NCI-H1105 (cell line): ENCODE measurements around the gene SLC16A2.

Experiments used
- DNase-seq: peaks from one replicate; lab custom pipeline; 2025; lab: John Stamatoyannopoulos, UW

Gene SLC16A2

GRCh38 chrX:74421036-74421739, at the start of gene SLC16A2:
Gene SLC16A2, plus strand, starts transcription at chrX:74421493. Its CDS starts 145 bp downstream, at chrX:74421638.
- peak; percentile 10 for DNase-seq

- no peak for DNase-seq
Observed at GRCh38 chrX:74372272-74372671, 49.0 kb upstream of the SLC16A2 start.

GRCh38 chrX:74377282-74377681, 44.0 kb upstream of the SLC16A2 start:
- DNase-seq, result no peak

GRCh38 chrX:74382613-74383012, 38.7 kb upstream of the SLC16A2 start:
- DNase-seq, result peak; percentile 35

GRCh38 chrX:74383611-74384010, 37.7 kb upstream of the SLC16A2 start:
- DNase-seq, result peak; percentile 5

- no peak for DNase-seq
Observed at GRCh38 chrX:74389016-74389722, 32.1 kb upstream of the SLC16A2 start.

GRCh38 chrX:74395556-74395955, 25.7 kb upstream of the SLC16A2 start:
- no peak for DNase-seq

GRCh38 chrX:74405973-74406489, 15.3 kb upstream of the SLC16A2 start:
- DNase-seq, result no peak

- DNase-seq, result no peak
Observed at GRCh38 chrX:74408304-74408703, 13.0 kb upstream of the SLC16A2 start.

- peak; percentile 4 for DNase-seq
Observed at GRCh38 chrX:74419864-74420195, 1.5 kb upstream of the SLC16A2 start.

GRCh38 chrX:74420196-74421035, 877 bp upstream of the SLC16A2 start:
- no peak for DNase-seq

- no peak for DNase-seq
Observed at GRCh38 chrX:74421740-74422352, 553 bp downstream of the SLC16A2 start.

GRCh38 chrX:74422576-74423288, 1.4 kb downstream of the SLC16A2 start:
- no peak for DNase-seq

GRCh38 chrX:74423289-74423998, 2.2 kb downstream of the SLC16A2 start:
- DNase-seq, result no peak

- DNase-seq, result no peak
Observed at GRCh38 chrX:74426071-74426470, 4.8 kb downstream of the SLC16A2 start.

- DNase-seq, result no peak
Observed at GRCh38 chrX:74426615-74427014, 5.3 kb downstream of the SLC16A2 start.

- no peak for DNase-seq
Observed at GRCh38 chrX:74431797-74432196, 10.5 kb downstream of the SLC16A2 start.

- no peak for DNase-seq
Observed at GRCh38 chrX:74434336-74434735, 13.0 kb downstream of the SLC16A2 start.

- DNase-seq, result no peak
Observed at GRCh38 chrX:74437530-74437929, 16.2 kb downstream of the SLC16A2 start.

GRCh38 chrX:74438764-74439163, 17.5 kb downstream of the SLC16A2 start:
- no peak for DNase-seq

GRCh38 chrX:74445099-74445498, 23.8 kb downstream of the SLC16A2 start:
- DNase-seq, result no peak
